ENCODE results near the gene DNAJC22.
"Not testable (repeated sequence)": the region's sequence is repeated elsewhere in the genome, so short reads cannot be mapped to it uniquely, and the experiment has no call there.

Gene DNAJC22

GRCh38 chr12:49346659-49347310 is at the start of gene DNAJC22:
DNAJC22 (plus strand) TSS chr12:49346888; CDS start chr12:49348873, 1,985 bp downstream.
- peak; percentile 28 for DNase-seq

GRCh38 chr12:49297695-49298060 is 49.0 kb upstream of the DNAJC22 start:
- no peak for DNase-seq

- no peak for DNase-seq
Measured at GRCh38 chr12:49298160-49298559, 48.5 kb upstream of the DNAJC22 start.

- no peak for DNase-seq
Measured at GRCh38 chr12:49301760-49302159, 44.9 kb upstream of the DNAJC22 start.

GRCh38 chr12:49304161-49304560 is 42.5 kb upstream of the DNAJC22 start:
- DNase-seq: no peak

- DNase-seq: no peak
Measured at GRCh38 chr12:49305762-49306510, 40.8 kb upstream of the DNAJC22 start.

- no peak for DNase-seq
Measured at GRCh38 chr12:49309386-49309785, 37.3 kb upstream of the DNAJC22 start.

GRCh38 chr12:49310451-49311000 is 36.2 kb upstream of the DNAJC22 start:
- not testable (repeated sequence) for DNase-seq

GRCh38 chr12:49314811-49315210 is 31.9 kb upstream of the DNAJC22 start:
- DNase-seq: no peak

GRCh38 chr12:49317118-49317517 is 29.6 kb upstream of the DNAJC22 start:
- DNase-seq: not testable (repeated sequence)

- not testable (repeated sequence) for DNase-seq
Measured at GRCh38 chr12:49320411-49321103, 26.1 kb upstream of the DNAJC22 start.

GRCh38 chr12:49322367-49322707 is 24.4 kb upstream of the DNAJC22 start:
- DNase-seq: no peak

GRCh38 chr12:49322708-49323523 is 23.8 kb upstream of the DNAJC22 start, which contains the start of gene TROAP:
TROAP (plus strand) TSS chr12:49323255; CDS start chr12:49323609, 354 bp downstream.
- DNase-seq: peak; percentile 99

GRCh38 chr12:49323524-49324097 is 23.1 kb upstream of the DNAJC22 start:
- no peak for DNase-seq

GRCh38 chr12:49325606-49326005 is 21.1 kb upstream of the DNAJC22 start:
- no peak for DNase-seq

- DNase-seq: no peak
Measured at GRCh38 chr12:49327368-49327767, 19.3 kb upstream of the DNAJC22 start.

- DNase-seq: no peak
Measured at GRCh38 chr12:49327887-49328286, 18.8 kb upstream of the DNAJC22 start.

- no peak for DNase-seq
Measured at GRCh38 chr12:49328816-49329215, 17.9 kb upstream of the DNAJC22 start.

GRCh38 chr12:49330032-49330619 is 16.6 kb upstream of the DNAJC22 start:
- no peak for DNase-seq

GRCh38 chr12:49330631-49331379 is 15.9 kb upstream of the DNAJC22 start:
- DNase-seq: no peak
